Smooth muscle cell (in vitro differentiated cells): ENCODE measurements around the gene MADCAM1. TPM values are rescaled to one million over a fixed set of nuclear protein-coding genes. Genes with fewer than 3 reads are reported as not detected.

Experiments used
- DNase-seq: peaks from one replicate; lab custom pipeline; 2025; ENCODE audit not compliant: unreplicated experiment; lab: John Stamatoyannopoulos, UW
- H2AFZ ChIP-seq: fragments of 200-600 bp; sonication (generic); 2 replicates; pipeline ENCODE4 v1.6.0; 2016; ENCODE audit warnings: antibody characterized with exemption, low read depth, mild to moderate bottlenecking
- H3F3A ChIP-seq: fragments of 200-600 bp; sonication (generic); 2 replicates; pipeline ENCODE4 v1.6.0; 2017; ENCODE audit warnings: antibody characterized with exemption, low read depth
- H3K27ac ChIP-seq: fragments of 200-600 bp; sonication (generic); 2 replicates; pipeline ENCODE4 v1.5.1; 2016; ENCODE audit warnings: low read depth, mild to moderate bottlenecking
- H3K27me3 ChIP-seq: fragments of 200-600 bp; sonication (generic); 2 replicates; pipeline ENCODE4 v1.6.1; 2016; ENCODE audit warnings: low read depth, mild to moderate bottlenecking
- H3K36me3 ChIP-seq: fragments of 200-600 bp; sonication (generic); 2 replicates; pipeline ENCODE4 v1.5.1; 2016; ENCODE audit warnings: low read depth
- H3K4me1 ChIP-seq: fragments of 200-600 bp; sonication (generic); 2 replicates; pipeline ENCODE4 v1.5.1; 2016; ENCODE audit warnings: low read depth
- H3K4me2 ChIP-seq: fragments of 200-600 bp; sonication (generic); 2 replicates; pipeline ENCODE4 v1.6.0; 2016; ENCODE audit warnings: mild to moderate bottlenecking
- H3K4me3 ChIP-seq: fragments of 200-600 bp; sonication (generic); 2 replicates; pipeline ENCODE4 v1.5.1; 2016; ENCODE audit warnings: mild to moderate bottlenecking
- H3K79me2 ChIP-seq: fragments of 200-600 bp; sonication (generic); 2 replicates; pipeline ENCODE4 v1.6.0; 2016; ENCODE audit warnings: low read depth, mild to moderate bottlenecking
- H3K9ac ChIP-seq: fragments of 200-600 bp; sonication (generic); 2 replicates; pipeline ENCODE4 v1.6.0; 2016; ENCODE audit warnings: low read depth
- H3K9me3 ChIP-seq: fragments of 200-600 bp; sonication (generic); replicated peaks from 2 replicates; pipeline ENCODE4 v1.5.1; 2016; ENCODE audit warnings: low read depth
- H4K20me1 ChIP-seq: fragments of 200-600 bp; sonication (generic); 2 replicates; pipeline ENCODE4 v1.6.0; 2016; ENCODE audit warnings: low read depth
- WGBS: methylation state at CpG from one replicate; pipeline ENCODE4 v1.1.7; 2016; ENCODE audit warnings: low lambda C conversion rate; 5-methylcytosine and 5-hydroxymethylcytosine counted together
- polyA plus RNA-seq: library from polyadenylated mRNA; unstranded; fragments of >200 nt; fragmentation: Nextera tagmentation; extraction: Ambion mirVana; gene quantifications from 2 replicates; pipeline ENCODE4 v1.2.1, GENCODE V29; 2016
- total RNA-seq: library from RNA; depleted of rRNA; stranded (reverse); fragments of >200 nt; gene quantifications from 2 replicates; pipeline ENCODE4 v1.2.3, GENCODE V29; 2014
- TF ChIP-seq, protein P1 (sequence below): fragments of 200-600 bp; sonication (generic); IDR thresholded peaks from 2 replicates; pipeline ENCODE4 v1.5.1; 2017; ENCODE audit warnings: borderline replicate concordance, mild to moderate bottlenecking, antibody characterized with exemption; ENCODE audit not compliant: insufficient read depth, poor library complexity, severe bottlenecking

Gene MADCAM1
- total and polyA plus RNA-seq, 2 experiments from 2014 or later, result not detected

GRCh38 chr19:540867-541637 lies 44.8 kb downstream of the MADCAM1 start:
- H3K4me2 ChIP-seq, result no peak overlapping the region
- no peak overlapping the region for H3K9ac ChIP-seq
- no peak overlapping the region for H2AFZ ChIP-seq
- no peak overlapping the region for H3K4me3 ChIP-seq
- no peak overlapping the region for H3K27ac ChIP-seq
- H3K36me3 ChIP-seq, result no peaks in the 10 kb centered on the region
- no peaks in the 10 kb centered on the region for H3F3A ChIP-seq
- H3K4me1 ChIP-seq, result no peaks in the 10 kb centered on the region
- DNase-seq, result no peak
- WGBS, result 95% methylated on average over 33 of the region's 51 CpGs
- H4K20me1 ChIP-seq, result peaks cover 45% of the 10 kb centered on the region
- TF ChIP-seq, protein P1, sequence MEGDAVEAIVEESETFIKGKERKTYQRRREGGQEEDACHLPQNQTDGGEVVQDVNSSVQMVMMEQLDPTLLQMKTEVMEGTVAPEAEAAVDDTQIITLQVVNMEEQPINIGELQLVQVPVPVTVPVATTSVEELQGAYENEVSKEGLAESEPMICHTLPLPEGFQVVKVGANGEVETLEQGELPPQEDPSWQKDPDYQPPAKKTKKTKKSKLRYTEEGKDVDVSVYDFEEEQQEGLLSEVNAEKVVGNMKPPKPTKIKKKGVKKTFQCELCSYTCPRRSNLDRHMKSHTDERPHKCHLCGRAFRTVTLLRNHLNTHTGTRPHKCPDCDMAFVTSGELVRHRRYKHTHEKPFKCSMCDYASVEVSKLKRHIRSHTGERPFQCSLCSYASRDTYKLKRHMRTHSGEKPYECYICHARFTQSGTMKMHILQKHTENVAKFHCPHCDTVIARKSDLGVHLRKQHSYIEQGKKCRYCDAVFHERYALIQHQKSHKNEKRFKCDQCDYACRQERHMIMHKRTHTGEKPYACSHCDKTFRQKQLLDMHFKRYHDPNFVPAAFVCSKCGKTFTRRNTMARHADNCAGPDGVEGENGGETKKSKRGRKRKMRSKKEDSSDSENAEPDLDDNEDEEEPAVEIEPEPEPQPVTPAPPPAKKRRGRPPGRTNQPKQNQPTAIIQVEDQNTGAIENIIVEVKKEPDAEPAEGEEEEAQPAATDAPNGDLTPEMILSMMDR, result no peak
- peaks cover 5% of the 10 kb centered on the region for H3K79me2 ChIP-seq
- no peaks in the 10 kb centered on the region for H3K27me3 ChIP-seq
- no peaks in the 10 kb centered on the region for H3K9me3 ChIP-seq

DNA sequence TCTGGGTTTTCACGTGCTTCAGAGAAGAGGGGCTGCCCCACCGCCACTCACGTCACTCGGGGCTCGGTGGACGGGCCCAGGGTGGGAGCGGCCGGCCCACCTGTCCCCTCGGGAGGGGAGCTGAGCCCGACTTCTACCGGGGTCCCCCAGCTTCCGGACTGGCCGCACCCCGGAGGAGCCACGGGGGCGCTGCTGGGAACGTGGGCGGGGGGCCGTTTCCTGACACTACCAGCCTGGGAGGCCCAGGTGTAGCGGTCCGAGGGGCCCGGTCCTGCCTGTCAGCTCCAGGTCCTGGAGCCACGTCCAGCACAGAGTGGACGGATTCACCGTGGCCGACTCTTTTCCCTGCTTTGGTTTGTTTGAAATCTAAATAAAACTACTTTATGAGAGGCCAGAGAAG lies 45.4 kb downstream of the MADCAM1 start:
- no peak overlapping the region for H3K9ac ChIP-seq
- peaks cover 38% of the 10 kb centered on the region for H4K20me1 ChIP-seq
- no peaks in the 10 kb centered on the region for H3K27me3 ChIP-seq
- no peak overlapping the region for H2AFZ ChIP-seq
- no peak overlapping the region for H3K27ac ChIP-seq
- H3F3A ChIP-seq, result no peaks in the 10 kb centered on the region
- 96% methylated on average over 19 of the region's 26 CpGs for WGBS
- H3K79me2 ChIP-seq, result no peaks in the 10 kb centered on the region
- no peak overlapping the region for H3K4me3 ChIP-seq
- TF ChIP-seq, protein P1, result no peak
- H3K36me3 ChIP-seq, result no peaks in the 10 kb centered on the region
- no peak overlapping the region for H3K4me2 ChIP-seq
- H3K4me1 ChIP-seq, result no peaks in the 10 kb centered on the region
- no peak for DNase-seq
- H3K9me3 ChIP-seq, result no peaks in the 10 kb centered on the region

GRCh38 chr19:542173-542866 lies 46.0 kb downstream of the MADCAM1 start:
- no peaks in the 10 kb centered on the region for H3K79me2 ChIP-seq
- no peak overlapping the region for H3K9ac ChIP-seq
- H3K9me3 ChIP-seq, result no peaks in the 10 kb centered on the region
- WGBS, result 95% methylated on average over 34 of the region's 34 CpGs
- no peaks in the 10 kb centered on the region for H3K4me1 ChIP-seq
- H3K27me3 ChIP-seq, result no peaks in the 10 kb centered on the region
- DNase-seq, result no peak
- H3K27ac ChIP-seq, result no peak overlapping the region
- H2AFZ ChIP-seq, result no peak overlapping the region
- TF ChIP-seq, protein P1, result no peak
- H4K20me1 ChIP-seq, result peaks cover 33% of the 10 kb centered on the region
- H3F3A ChIP-seq, result no peaks in the 10 kb centered on the region
- H3K4me2 ChIP-seq, result no peak overlapping the region
- H3K4me3 ChIP-seq, result no peak overlapping the region
- H3K36me3 ChIP-seq, result no peaks in the 10 kb centered on the region
